Suprapubic skin (tissue), 4 donors: Measurements from ENCODE around the gene SH3BP1. TPM values are rescaled to one million over a fixed set of nuclear protein-coding genes. Genes with fewer than 3 reads are reported as not detected.

ENCODE experiments used
- DNase-seq, 2 donors: peaks; one replicate each; pipeline ENCODE4 v3.0.0-alpha.2; 2019; ENCODE audit warnings: low spot score in 2 of 2
- H3K27ac ChIP-seq: fragments of 200-600 bp; sonication (generic); one replicate; pipeline ENCODE4 v1.5.1; 2019
- H3K27me3 ChIP-seq: fragments of 200-600 bp; sonication (generic); one replicate; pipeline ENCODE4 v1.5.1; 2019
- H3K36me3 ChIP-seq: fragments of 200-600 bp; sonication (generic); one replicate; pipeline ENCODE4 v1.5.1; 2019
- H3K4me1 ChIP-seq: fragments of 200-600 bp; sonication (generic); one replicate; pipeline ENCODE4 v1.5.1; 2019
- H3K4me3 ChIP-seq: fragments of 200-600 bp; sonication (generic); one replicate; pipeline ENCODE4 v1.5.1; 2019; ENCODE audit warnings: mild to moderate bottlenecking
- H3K9me3 ChIP-seq: fragments of 200-600 bp; sonication (generic); one replicate; pipeline ENCODE4 v1.5.1; 2019
- EP300 ChIP-seq: sonication (generic); formaldehyde crosslinking; IDR thresholded peaks from one replicate; pipeline ENCODE4 v1.6.1; 2017; ENCODE audit warnings: antibody characterized with exemption
- POLR2A ChIP-seq, 2 donors: fragments of 450-650 bp; IDR thresholded peaks; one replicate each; pipeline ENCODE4 v1.6.1; 2017; ENCODE audit warnings: antibody characterized with exemption in 2 of 2, mild to moderate bottlenecking in 2 of 2, moderate library complexity in 2 of 2
- POLR2AphosphoS5 ChIP-seq, 3 donors: sonication (generic); formaldehyde crosslinking; IDR thresholded peaks; one replicate each; pipeline ENCODE4 v1.6.1; 2017; ENCODE audit warnings: antibody characterized with exemption in 3 of 3
- WGBS: methylation state at CpG from one replicate; pipeline ENCODE4 v1.1.5; 2018; 5-methylcytosine and 5-hydroxymethylcytosine counted together
- total RNA-seq, 4 donors: library from RNA; depleted of rRNA; stranded (reverse); fragments of >200 nt; gene quantifications; one replicate each; pipeline ENCODE4 v1.1.0, GENCODE V29; 2016
- TF ChIP-seq, protein P1 (sequence below), 2 donors: fragments of 200-600 bp in 1 of 2; fragments of 450-650 bp in 1 of 2; sonication (generic) in 1 of 2; IDR thresholded peaks; one replicate each; pipeline ENCODE4 v1.5.1; 2016 to 2019; ENCODE audit warnings: antibody characterized with exemption in 2 of 2, mild to moderate bottlenecking in 1 of 2, moderate library complexity in 1 of 2

Gene SH3BP1
- total RNA-seq, 4 donors from 2014 or later: 57.1 to 60.7 (median 57.7) TPM

DNA sequence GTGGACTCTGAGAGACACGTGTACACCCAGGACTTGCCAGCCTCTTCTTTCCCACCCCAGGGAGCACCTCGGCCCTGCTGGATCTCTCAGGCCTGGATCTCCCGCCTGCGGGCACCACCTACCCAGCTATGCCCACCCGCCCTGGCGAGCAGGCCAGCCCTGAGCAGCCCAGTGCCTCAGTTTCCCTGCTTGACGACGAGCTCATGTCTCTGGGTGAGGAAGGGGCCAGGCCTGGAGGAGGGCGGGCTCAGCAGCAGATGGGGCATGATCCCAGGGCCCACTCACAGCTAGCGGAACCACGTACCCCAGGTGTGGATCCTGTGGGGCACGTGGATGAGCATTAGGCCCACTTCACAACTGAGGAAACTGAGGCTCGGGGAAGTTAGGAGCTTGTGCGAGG is 13.7 kb upstream of the SH3BP1 start:
- Histone ChIP-seq H3K36me3 (peaks cover 40% of the 10 kb centered on the region), H3K9me3 (no peaks in the 10 kb centered on the region), H3K4me1 (peaks cover 48% of the 10 kb centered on the region), H3K27ac (peak overlapping the region; percentile 53), H3K27me3 (no peaks in the 10 kb centered on the region), H3K4me3 (no peak overlapping the region)
- peak in 1 of 2 donors; percentile 72 for DNase-seq
- TF ChIP-seq EP300 (no peak), POLR2A (IDR thresholded peaks at IDR 0.05) (no peak)
- TF ChIP-seq, protein P1, sequence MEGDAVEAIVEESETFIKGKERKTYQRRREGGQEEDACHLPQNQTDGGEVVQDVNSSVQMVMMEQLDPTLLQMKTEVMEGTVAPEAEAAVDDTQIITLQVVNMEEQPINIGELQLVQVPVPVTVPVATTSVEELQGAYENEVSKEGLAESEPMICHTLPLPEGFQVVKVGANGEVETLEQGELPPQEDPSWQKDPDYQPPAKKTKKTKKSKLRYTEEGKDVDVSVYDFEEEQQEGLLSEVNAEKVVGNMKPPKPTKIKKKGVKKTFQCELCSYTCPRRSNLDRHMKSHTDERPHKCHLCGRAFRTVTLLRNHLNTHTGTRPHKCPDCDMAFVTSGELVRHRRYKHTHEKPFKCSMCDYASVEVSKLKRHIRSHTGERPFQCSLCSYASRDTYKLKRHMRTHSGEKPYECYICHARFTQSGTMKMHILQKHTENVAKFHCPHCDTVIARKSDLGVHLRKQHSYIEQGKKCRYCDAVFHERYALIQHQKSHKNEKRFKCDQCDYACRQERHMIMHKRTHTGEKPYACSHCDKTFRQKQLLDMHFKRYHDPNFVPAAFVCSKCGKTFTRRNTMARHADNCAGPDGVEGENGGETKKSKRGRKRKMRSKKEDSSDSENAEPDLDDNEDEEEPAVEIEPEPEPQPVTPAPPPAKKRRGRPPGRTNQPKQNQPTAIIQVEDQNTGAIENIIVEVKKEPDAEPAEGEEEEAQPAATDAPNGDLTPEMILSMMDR (IDR thresholded peaks at IDR 0.05): no peak
- 60% methylated on average over 6 of the region's 14 CpGs for WGBS

DNA sequence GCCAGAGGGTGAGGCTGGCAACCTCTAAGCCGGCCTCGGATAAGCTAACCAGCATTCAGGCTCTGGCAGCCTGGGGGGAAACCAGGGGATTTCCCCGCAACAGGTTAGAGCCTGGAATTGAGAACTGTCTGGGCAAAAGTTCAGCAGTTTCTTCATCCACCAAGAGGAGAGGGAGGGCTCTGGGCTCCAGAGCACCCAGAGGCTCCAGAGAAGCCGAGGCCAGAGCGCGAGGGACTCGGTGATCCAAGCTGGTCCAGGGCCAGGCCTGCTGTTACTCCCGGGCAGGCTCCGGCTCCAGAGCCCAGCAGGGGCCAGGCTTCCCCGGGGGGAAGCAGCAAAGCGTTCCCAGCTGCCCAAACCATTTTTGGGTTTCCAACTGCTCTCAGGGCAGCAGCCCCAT is 13.3 kb upstream of the SH3BP1 start:
- peak; percentile 80 to 89 for DNase-seq
- Histone ChIP-seq H3K36me3 (peaks cover 39% of the 10 kb centered on the region), H3K4me3 (no peak overlapping the region), H3K27ac (peak overlapping the region; percentile 53), H3K27me3 (no peaks in the 10 kb centered on the region), H3K9me3 (no peaks in the 10 kb centered on the region), H3K4me1 (peaks cover 48% of the 10 kb centered on the region)
- TF ChIP-seq, protein P1 (IDR thresholded peaks at IDR 0.05): no peak
- no peak for TF ChIP-seq POLR2A (IDR thresholded peaks at IDR 0.05)
- no peak for TF ChIP-seq POLR2AphosphoS5 (IDR thresholded peaks at IDR 0.05)
- no peak for TF ChIP-seq EP300
- 21% methylated on average over 4 of the region's 11 CpGs for WGBS

DNA sequence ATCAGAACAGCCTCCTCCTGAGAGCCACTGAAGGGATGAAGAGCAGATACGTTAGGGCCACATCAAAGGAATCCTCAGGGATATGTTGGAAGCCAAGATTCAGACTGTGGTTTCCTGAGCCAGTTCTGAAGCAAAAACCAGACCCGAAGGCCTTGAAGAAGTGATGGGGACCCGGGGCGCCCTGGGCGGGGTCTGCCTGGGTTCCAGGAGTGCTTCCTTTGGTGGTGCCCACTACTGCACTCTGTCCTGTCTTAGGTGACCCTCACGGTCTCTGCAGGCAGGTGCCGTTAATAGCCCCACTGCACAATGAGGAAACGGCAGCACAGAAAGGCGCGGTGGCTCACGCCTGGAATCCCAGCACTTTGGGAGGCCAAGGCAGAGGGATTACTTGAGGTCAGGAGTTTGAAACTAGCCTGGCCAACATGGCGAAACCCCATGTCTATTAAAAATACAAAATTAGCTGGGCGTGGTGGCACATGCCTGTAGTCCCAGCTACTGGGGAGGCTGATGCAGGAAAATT is 12.9 kb upstream of the SH3BP1 start:
- TF ChIP-seq, protein P1 (IDR thresholded peaks at IDR 0.05): no peak
- TF ChIP-seq POLR2AphosphoS5 (IDR thresholded peaks at IDR 0.05): no peak
- no peak for TF ChIP-seq POLR2A (IDR thresholded peaks at IDR 0.05)
- TF ChIP-seq EP300: no peak
- Histone ChIP-seq H3K9me3 (no peaks in the 10 kb centered on the region), H3K4me3 (no peak overlapping the region), H3K27ac (peak overlapping the region; percentile 53), H3K27me3 (no peaks in the 10 kb centered on the region), H3K36me3 (peaks cover 39% of the 10 kb centered on the region), H3K4me1 (peaks cover 48% of the 10 kb centered on the region)
- 45% methylated on average over 12 of the region's 13 CpGs for WGBS
- DNase-seq: peak in 1 of 2 donors; percentile 62

DNA sequence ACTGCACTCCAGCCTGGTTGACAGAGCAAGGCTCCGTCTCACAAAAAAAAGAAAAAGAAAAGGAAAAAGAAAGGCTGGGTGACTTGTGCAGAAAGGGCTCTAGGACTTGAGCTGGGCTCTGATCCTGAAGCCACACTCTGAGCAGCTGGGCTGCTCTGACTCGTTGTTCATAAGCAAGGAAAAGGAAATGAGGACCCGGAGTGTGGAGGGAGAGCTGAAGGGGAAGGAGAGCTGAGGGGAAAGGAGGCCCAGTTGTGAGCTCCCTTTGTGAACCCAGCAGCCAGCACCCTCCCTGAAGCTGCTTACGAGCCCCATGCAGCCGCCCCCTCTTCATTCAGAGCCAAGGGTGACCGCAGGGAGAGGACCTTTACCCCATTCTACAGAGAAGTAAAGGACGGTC is 12.3 kb upstream of the SH3BP1 start:
- Histone ChIP-seq H3K27me3 (no peaks in the 10 kb centered on the region), H3K4me1 (peaks cover 48% of the 10 kb centered on the region), H3K9me3 (no peaks in the 10 kb centered on the region), H3K36me3 (peaks cover 39% of the 10 kb centered on the region), H3K4me3 (no peak overlapping the region), H3K27ac (peak overlapping the region; percentile 53)
- WGBS: 45% methylated on average over 5 of the region's 7 CpGs
- TF ChIP-seq, protein P1 (IDR thresholded peaks at IDR 0.05): no peak
- TF ChIP-seq POLR2AphosphoS5 (IDR thresholded peaks at IDR 0.05): no peak
- TF ChIP-seq POLR2A (IDR thresholded peaks at IDR 0.05): no peak
- no peak for TF ChIP-seq EP300
- DNase-seq: no peak

DNA sequence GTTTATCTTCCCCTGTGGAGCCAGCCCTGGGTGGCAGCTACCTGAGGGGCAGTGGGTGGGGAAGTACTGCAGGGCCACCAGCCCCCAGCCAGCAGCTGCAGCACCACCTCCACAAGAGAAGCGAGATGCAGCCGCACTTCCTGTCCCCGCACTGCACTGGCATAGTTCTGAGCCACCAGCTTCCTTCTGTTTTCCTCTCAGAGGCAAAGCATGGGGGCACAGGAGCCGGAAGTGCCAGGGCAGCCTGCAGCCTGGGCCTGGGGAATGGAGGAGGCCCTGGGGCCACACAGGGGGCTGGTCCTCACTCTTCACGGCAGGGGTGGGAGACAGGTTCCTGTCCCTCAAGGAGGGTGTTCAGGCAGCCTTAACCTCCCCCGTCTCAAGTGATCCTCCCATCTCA is 11.9 kb upstream of the SH3BP1 start:
- no peak for DNase-seq
- H3K4me3 ChIP-seq: no peak overlapping the region
- H3K4me1 ChIP-seq: peaks cover 48% of the 10 kb centered on the region
- H3K27ac ChIP-seq: peak overlapping the region; percentile 1
- H3K9me3 ChIP-seq: no peaks in the 10 kb centered on the region
- H3K27me3 ChIP-seq: no peaks in the 10 kb centered on the region
- TF ChIP-seq POLR2A (IDR thresholded peaks at IDR 0.05) (no peak), POLR2AphosphoS5 (IDR thresholded peaks at IDR 0.05) (no peak), EP300 (no peak)
- TF ChIP-seq, protein P1 (IDR thresholded peaks at IDR 0.05): no peak
- 71% methylated on average over 1 of the region's 6 CpGs for WGBS
- peaks cover 39% of the 10 kb centered on the region for H3K36me3 ChIP-seq
